ENCODE measurements around the gene CFAP299. TPM values are rescaled to one million over a fixed set of nuclear protein-coding genes. Genes with fewer than 3 reads are reported as not detected.

CFAP299 gene
- total RNA-seq, 1 donor from 2014 or later, result not detected

DNA sequence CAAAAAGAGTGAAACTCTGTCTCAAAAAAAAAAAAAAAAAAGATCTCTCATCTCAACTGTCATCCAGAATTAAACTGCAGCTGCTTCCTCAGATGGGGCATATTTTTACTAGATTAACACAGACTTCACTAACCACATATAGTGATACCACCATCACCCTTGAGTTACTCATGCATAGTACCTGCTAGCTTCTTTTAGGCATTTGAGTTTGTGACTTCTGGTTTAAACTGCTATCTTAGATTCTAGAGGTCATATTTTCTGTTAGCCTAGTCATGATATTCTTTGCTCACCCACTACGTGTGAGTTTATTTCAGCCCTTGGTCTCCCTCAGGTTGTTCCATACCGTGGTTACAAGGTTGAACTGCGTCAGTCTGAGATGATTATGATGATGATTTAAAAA lies 540.1 kb downstream of the CFAP299 start:
- Mint-ChIP-seq H3K4me3 (no peak overlapping the region), H3K4me1 (peaks cover 9% of the 10 kb centered on the region), H3K27ac (ENCODE audit: unreplicated experiment) (no peak overlapping the region), H3K27me3 (ENCODE audit: low read depth) (no peaks in the 10 kb centered on the region), H3K9me3 (no peaks in the 10 kb centered on the region), H3K36me3 (ENCODE audit: low read depth) (no peaks in the 10 kb centered on the region)
- TF ChIP-seq, protein P1, sequence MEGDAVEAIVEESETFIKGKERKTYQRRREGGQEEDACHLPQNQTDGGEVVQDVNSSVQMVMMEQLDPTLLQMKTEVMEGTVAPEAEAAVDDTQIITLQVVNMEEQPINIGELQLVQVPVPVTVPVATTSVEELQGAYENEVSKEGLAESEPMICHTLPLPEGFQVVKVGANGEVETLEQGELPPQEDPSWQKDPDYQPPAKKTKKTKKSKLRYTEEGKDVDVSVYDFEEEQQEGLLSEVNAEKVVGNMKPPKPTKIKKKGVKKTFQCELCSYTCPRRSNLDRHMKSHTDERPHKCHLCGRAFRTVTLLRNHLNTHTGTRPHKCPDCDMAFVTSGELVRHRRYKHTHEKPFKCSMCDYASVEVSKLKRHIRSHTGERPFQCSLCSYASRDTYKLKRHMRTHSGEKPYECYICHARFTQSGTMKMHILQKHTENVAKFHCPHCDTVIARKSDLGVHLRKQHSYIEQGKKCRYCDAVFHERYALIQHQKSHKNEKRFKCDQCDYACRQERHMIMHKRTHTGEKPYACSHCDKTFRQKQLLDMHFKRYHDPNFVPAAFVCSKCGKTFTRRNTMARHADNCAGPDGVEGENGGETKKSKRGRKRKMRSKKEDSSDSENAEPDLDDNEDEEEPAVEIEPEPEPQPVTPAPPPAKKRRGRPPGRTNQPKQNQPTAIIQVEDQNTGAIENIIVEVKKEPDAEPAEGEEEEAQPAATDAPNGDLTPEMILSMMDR (conservative IDR thresholded peaks at IDR 0.05), result no peak
- DNase-seq (ENCODE audit: low read depth, low spot score), result no peak

DNA sequence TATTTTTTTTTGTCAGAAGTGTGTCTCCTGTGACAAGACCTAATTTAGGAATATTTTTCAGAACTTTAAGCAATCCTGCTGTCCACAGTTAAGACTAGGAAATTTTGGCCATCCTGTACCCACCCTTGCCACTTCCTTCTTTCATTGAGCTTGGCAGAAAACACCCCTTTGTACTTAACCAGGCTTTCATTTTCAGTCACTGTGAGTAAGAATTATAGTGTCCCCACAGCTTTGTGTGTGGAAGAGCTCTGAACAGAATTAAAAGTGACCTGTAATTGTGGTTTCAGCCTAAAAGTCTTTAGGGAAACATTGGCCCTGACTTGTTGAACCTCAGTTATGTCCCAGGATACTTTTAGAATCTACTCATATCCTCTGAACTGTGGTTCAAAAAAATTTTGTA lies 541.3 kb downstream of the CFAP299 start:
- Mint-ChIP-seq H3K27ac (ENCODE audit: unreplicated experiment) (no peak overlapping the region), H3K27me3 (ENCODE audit: low read depth) (no peaks in the 10 kb centered on the region), H3K9me3 (peaks cover under 1% of the 10 kb centered on the region), H3K36me3 (ENCODE audit: low read depth) (no peaks in the 10 kb centered on the region), H3K4me3 (no peak overlapping the region), H3K4me1 (peaks cover 9% of the 10 kb centered on the region)
- DNase-seq (ENCODE audit: low read depth, low spot score), result no peak
- TF ChIP-seq, protein P1 (conservative IDR thresholded peaks at IDR 0.05), result no peak

DNA sequence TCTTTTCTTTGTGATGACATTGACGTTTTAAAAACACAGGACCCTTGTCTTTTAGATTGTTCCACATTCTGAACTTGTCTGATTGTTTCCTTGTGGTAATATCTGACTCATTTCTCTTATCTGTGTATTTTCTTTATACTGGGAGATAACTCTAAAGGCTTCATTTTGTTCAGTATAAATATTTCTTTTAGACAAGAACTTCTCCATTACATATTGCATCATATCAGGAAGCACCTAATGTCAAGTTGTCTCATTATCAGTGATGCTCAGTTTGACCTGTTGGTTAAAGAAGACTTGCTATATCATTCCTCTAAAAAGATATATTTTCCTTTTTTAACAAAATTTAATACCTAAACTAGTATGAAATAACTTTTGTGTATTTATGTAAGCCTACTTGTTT lies 542.7 kb downstream of the CFAP299 start:
- no peak for DNase-seq (ENCODE audit: low read depth, low spot score)
- TF ChIP-seq, protein P1 (conservative IDR thresholded peaks at IDR 0.05), result no peak
- Mint-ChIP-seq H3K36me3 (ENCODE audit: low read depth) (no peaks in the 10 kb centered on the region), H3K27me3 (ENCODE audit: low read depth) (no peaks in the 10 kb centered on the region), H3K4me3 (no peak overlapping the region), H3K9me3 (peaks cover 3% of the 10 kb centered on the region), H3K4me1 (peaks cover 8% of the 10 kb centered on the region), H3K27ac (ENCODE audit: unreplicated experiment) (no peak overlapping the region)

DNA sequence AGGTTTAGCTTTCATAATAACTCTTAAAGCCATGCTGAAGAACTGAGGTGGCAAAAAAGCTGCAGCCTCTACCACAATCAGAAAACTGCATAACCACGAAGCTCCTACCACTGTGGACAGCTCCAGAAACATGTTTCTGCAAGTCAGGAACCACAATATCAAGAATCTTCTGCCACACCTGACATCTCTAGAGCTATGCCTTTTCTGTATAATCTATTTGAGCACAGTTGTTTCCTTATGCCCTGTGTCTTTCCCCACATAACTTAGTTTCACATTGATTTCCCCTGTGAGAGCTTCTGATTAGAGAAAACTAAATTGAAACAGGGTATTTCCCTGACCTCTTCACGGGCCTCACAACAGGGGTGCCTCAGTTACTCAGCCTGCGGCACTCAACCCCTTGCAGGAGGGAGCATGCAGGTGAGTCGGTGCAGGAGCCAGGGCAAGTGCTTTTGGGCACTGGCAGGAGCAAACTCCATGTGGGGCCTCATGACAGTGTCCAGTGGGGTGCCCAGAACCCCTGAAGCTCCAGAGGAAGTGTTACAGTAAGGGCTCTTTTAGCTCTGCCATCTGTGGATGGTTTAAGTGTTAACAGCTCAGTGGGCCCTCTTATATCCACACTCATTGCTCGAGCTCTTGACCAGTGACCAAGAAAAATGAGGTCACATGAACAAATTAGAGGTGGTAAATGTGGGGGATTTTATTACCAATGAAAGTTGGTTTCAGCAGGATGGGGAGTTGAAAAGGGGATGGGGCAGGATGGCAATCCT lies 562.2 kb downstream of the CFAP299 start:
- no peak overlapping the region for H3K27ac Mint-ChIP-seq (ENCODE audit: unreplicated experiment)
- no peak for DNase-seq (ENCODE audit: low read depth, low spot score)
- H3K36me3 Mint-ChIP-seq (ENCODE audit: low read depth), result no peaks in the 10 kb centered on the region
- H3K27me3 Mint-ChIP-seq (ENCODE audit: low read depth), result peaks cover 18% of the 10 kb centered on the region
- no peaks in the 10 kb centered on the region for H3K4me1 Mint-ChIP-seq
- no peak overlapping the region for H3K4me3 Mint-ChIP-seq
- TF ChIP-seq, protein P1 (conservative IDR thresholded peaks at IDR 0.05), result no peak
- H3K9me3 Mint-ChIP-seq, result peaks cover 6% of the 10 kb centered on the region

DNA sequence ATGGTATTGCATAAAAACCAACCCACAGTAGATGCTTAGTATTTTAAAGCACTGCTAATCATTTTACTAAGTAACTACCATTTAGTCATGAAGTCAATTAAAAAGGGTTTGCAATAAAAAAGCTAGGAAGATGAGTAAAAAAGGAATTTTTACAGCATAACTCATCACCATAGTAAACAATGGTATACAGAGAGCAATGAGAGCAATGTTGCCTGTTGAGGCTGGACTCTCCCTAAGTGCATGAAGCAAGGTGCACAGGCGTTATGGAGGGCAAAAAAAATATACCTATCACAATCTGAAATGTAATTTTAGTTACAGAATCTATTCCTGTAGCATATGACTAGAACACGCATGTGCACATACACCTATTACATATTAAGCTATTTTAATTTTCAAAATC lies 565.4 kb downstream of the CFAP299 start:
- Mint-ChIP-seq H3K4me3 (no peak overlapping the region), H3K9me3 (peaks cover 3% of the 10 kb centered on the region), H3K36me3 (ENCODE audit: low read depth) (no peaks in the 10 kb centered on the region), H3K4me1 (no peaks in the 10 kb centered on the region), H3K27ac (ENCODE audit: unreplicated experiment) (no peak overlapping the region), H3K27me3 (ENCODE audit: low read depth) (peaks cover 14% of the 10 kb centered on the region)
- DNase-seq (ENCODE audit: low read depth, low spot score), result no peak
- TF ChIP-seq, protein P1 (conservative IDR thresholded peaks at IDR 0.05), result no peak

All from neural crest cell (in vitro differentiated cells).